Measurements from ENCODE around the gene NPR3. TPM values are rescaled to one million over a fixed set of nuclear protein-coding genes. Genes with fewer than 3 reads are reported as not detected.

Gene NPR3
- total and polyA plus RNA-seq, 2 of the 8 experiments (the other 6 are each of a cell fraction or from before 2014, with no cell fraction given): not detected

DNA sequence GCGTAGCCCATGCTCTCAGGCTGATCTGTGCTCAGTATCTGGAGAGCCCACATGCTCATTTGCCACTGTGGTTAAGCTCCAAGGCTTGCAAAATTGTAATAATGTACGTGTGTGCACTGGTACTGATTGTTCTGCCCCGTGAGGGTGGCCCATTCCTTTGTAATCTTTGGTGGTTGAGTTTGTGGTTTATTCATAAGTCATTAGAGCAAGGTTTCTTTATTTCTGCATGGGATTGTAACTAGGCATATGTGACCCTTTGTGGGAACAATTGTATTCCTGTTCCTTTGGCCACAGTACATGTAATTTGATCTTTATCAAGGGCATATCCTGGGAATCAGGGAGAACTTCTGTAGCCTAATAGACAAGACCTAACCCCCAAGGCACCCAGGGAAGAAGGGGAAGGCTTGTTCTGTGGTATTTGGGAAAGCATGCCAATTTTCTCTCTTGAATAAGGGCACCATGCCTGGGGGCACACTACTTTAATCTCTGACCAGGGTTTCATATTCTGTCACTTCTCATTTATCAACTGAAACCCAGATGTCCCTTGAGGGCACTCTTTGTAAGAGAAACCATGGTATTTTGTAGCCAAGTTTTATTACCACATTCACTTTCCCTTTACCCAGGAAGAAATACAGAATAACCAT, 74.6 kb downstream of the NPR3 start:
- Histone ChIP-seq H3K9ac (replicated peaks in 1 of 4; ENCODE audit: extremely low read depth in 1 of 4, low read depth in 3 of 4, low read length in 3 of 4) (no peak overlapping the region), H4K8ac (ENCODE audit: extremely low read depth, insufficient read depth, low read length) (no peak overlapping the region), H3K4me2 (ENCODE audit: insufficient read depth in 1 of 2, low read depth in 2 of 2, low read length in 2 of 2) (no peak overlapping the region), H4K20me1 (replicated peaks in 1 of 2; ENCODE audit: control insufficient read depth in 1 of 2, insufficient read depth in 2 of 2, low read length in 2 of 2) (no peaks in the 10 kb centered on the region), H2BK120ac (replicated peaks; ENCODE audit: low read depth, low read length) (no peak overlapping the region), H3K23me2 (ENCODE audit: low read depth, low read length) (no peaks in the 10 kb centered on the region), H2AFZ (ENCODE audit: low read length) (no peak overlapping the region), H3K4ac (replicated peaks; ENCODE audit: insufficient read length, low read depth, low read length) (no peak overlapping the region), H3K36me3 (ENCODE audit: control insufficient read depth in 2 of 4, insufficient read depth in 4 of 4, low read length in 3 of 4) (no peaks in the 10 kb centered on the region), H3K4me1 (replicated peaks in 1 of 4; ENCODE audit: control insufficient read depth in 3 of 4, insufficient read depth in 4 of 4, low read length in 3 of 4) (no peaks in the 10 kb centered on the region; a peak in 1 of 7 replicates), H2BK12ac (ENCODE audit: low read depth, low read length) (no peak overlapping the region), H4K5ac (ENCODE audit: insufficient read length, low read depth, low read length) (no peak overlapping the region), H3K27me3 (replicated peaks in 1 of 4; ENCODE audit: control insufficient read depth in 3 of 4, extremely low read depth in 1 of 4, insufficient read depth in 3 of 4, low read length in 3 of 4) (peaks cover 0 to 2% (median 0%) of the 10 kb centered on the region in 4 experiments; a peak in 2 of 7 replicates), H3K9me3 (ENCODE audit: insufficient read depth in 2 of 2, low read depth in 1 of 2, low read length in 1 of 2) (0 out of 4 replicates have a peak, but pooled peaks cover 0 to 2% of the 10 kb centered on the region in 2 experiments), H3K79me1 (ENCODE audit: low read depth, low read length) (no peaks in the 10 kb centered on the region), H3K4me3 (ENCODE audit: extremely low read depth in 1 of 4, insufficient read depth in 2 of 4, low read depth in 3 of 4, low read length in 4 of 4) (no peak overlapping the region), H3K27ac (ENCODE audit: low read depth, low read length) (no peak overlapping the region), H2AK5ac (ENCODE audit: low read depth, low read length) (no peak overlapping the region), H2BK20ac (ENCODE audit: low read length) (no peak overlapping the region), H3K18ac (ENCODE audit: extremely low read depth, low read length) (no peak overlapping the region), H3K79me2 (ENCODE audit: control insufficient read depth in 1 of 2, insufficient read depth in 2 of 2, low read length in 2 of 2) (no peaks in the 10 kb centered on the region), H3K56ac (replicated peaks; ENCODE audit: insufficient read length, low read depth, low read length) (no peak overlapping the region), H4K91ac (replicated peaks; ENCODE audit: insufficient read length, low read length) (no peak overlapping the region), H2BK5ac (ENCODE audit: low read depth, low read length) (no peak overlapping the region), H3K23ac (ENCODE audit: insufficient read length) (no peak overlapping the region), H2BK15ac (ENCODE audit: low read length) (0 out of 2 replicates have a peak overlapping the region, but pooled peaks have one; percentile 31), H3K14ac (ENCODE audit: insufficient read length) (no peak overlapping the region)
- CTCF ChIA-PET (ENCODE audit: partially characterized antibody): interaction anchor here (0.5 to 1.3 kb wide), 4 partner anchors 9 to 94 kb away, joined by 3 to 4 read pairs (median 3); no protein-coding TSS in a partner anchor
- FAIRE-seq (no peak), DNase-seq (ENCODE audit: low read depth in 1 of 2, low spot score in 2 of 2) (no peak)
- POLR2A ChIA-PET (ENCODE audit: partially characterized antibody): no interaction called here
- WGBS, 2 experiments (ENCODE audit: extremely low coverage in 1 of 2, insufficient coverage in 1 of 2, insufficient read length in 1 of 2, insufficient replicate concordance in 2 of 2, low coverage in 1 of 2, low lambda C conversion rate in 2 of 2, missing lambda C conversion rate in 1 of 2): 87% methylated on average over 3 of the region's 3 CpGs; no CpG with 5 or more reads in 1 of the 2 experiments
- TF ChIP-seq CEBPB (IDR thresholded peaks at IDR 0.05; ENCODE audit: low read depth, low read length) (no peak), SIN3A (conservative IDR thresholded peaks at IDR 0.05 in 1 of 2, IDR thresholded peaks at IDR 0.05 in 1 of 2; ENCODE audit: low read depth in 1 of 2, low read length in 2 of 2) (no peak), NRF1 (IDR thresholded peaks at IDR 0.05; ENCODE audit: low read depth, low read length) (no peak), EP300 (IDR thresholded peaks at IDR 0.05; ENCODE audit: borderline replicate concordance in 1 of 2, low read depth in 2 of 2, low read length in 2 of 2) (no peak), JUN (IDR thresholded peaks at IDR 0.05; ENCODE audit: low read depth, low read length) (no peak), TAF7 (optimal IDR thresholded peaks at IDR 0.05; ENCODE audit: borderline replicate concordance, low read depth, low read length) (no peak), NANOG (IDR thresholded peaks at IDR 0.05; ENCODE audit: insufficient read depth, low read depth, low read length, poor library complexity, severe bottlenecking) (no peak), SP2 (IDR thresholded peaks at IDR 0.05; ENCODE audit: low read length) (no peak), TEAD4 (IDR thresholded peaks at IDR 0.05; ENCODE audit: low read depth, low read length) (no peak), BACH1 (IDR thresholded peaks at IDR 0.05; ENCODE audit: low read length) (no peak), ZNF274 (IDR thresholded peaks at IDR 0.05; ENCODE audit: borderline replicate concordance, extremely low read depth, low read length) (no peak)
- TF ChIP-seq, protein P1, sequence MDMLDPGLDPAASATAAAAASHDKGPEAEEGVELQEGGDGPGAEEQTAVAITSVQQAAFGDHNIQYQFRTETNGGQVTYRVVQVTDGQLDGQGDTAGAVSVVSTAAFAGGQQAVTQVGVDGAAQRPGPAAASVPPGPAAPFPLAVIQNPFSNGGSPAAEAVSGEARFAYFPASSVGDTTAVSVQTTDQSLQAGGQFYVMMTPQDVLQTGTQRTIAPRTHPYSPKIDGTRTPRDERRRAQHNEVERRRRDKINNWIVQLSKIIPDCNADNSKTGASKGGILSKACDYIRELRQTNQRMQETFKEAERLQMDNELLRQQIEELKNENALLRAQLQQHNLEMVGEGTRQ (IDR thresholded peaks at IDR 0.05; ENCODE audit: low read length): no peak

All from H1 (cell line).